Skeletal muscle satellite cell (primary cell): ENCODE data around the gene MATCAP1.

Experiments used
- H3K27me3 ChIP-seq: 2 replicates; pipeline ENCODE4 v1.7.0; 2013; ENCODE audit warnings: low read length; ENCODE audit not compliant: control insufficient read depth, insufficient read depth
- H3K36me3 ChIP-seq: 2 replicates; pipeline ENCODE4 v1.7.0; 2013; ENCODE audit warnings: mild to moderate bottlenecking, control low read depth, low read length; ENCODE audit not compliant: insufficient read depth
- H3K4me1 ChIP-seq: 2 replicates; pipeline ENCODE4 v1.7.0; 2013; ENCODE audit warnings: low read length; ENCODE audit not compliant: control insufficient read depth, insufficient read depth
- H3K4me2 ChIP-seq: 2 replicates; pipeline ENCODE4 v1.7.0; 2013; ENCODE audit warnings: mild to moderate bottlenecking, low read length
- H3K4me3 ChIP-seq: 2 replicates; pipeline ENCODE4 v1.7.0; 2013; ENCODE audit warnings: low read length
- H3K9ac ChIP-seq: 2 replicates; pipeline ENCODE4 v1.7.0; 2013; ENCODE audit warnings: mild to moderate bottlenecking, low read depth, low read length, moderate library complexity
- H3K9me3 ChIP-seq: replicated peaks from 2 replicates; pipeline ENCODE4 v1.7.0; 2013; ENCODE audit warnings: mild to moderate bottlenecking, control low read depth, low read length

The MATCAP1 gene

DNA sequence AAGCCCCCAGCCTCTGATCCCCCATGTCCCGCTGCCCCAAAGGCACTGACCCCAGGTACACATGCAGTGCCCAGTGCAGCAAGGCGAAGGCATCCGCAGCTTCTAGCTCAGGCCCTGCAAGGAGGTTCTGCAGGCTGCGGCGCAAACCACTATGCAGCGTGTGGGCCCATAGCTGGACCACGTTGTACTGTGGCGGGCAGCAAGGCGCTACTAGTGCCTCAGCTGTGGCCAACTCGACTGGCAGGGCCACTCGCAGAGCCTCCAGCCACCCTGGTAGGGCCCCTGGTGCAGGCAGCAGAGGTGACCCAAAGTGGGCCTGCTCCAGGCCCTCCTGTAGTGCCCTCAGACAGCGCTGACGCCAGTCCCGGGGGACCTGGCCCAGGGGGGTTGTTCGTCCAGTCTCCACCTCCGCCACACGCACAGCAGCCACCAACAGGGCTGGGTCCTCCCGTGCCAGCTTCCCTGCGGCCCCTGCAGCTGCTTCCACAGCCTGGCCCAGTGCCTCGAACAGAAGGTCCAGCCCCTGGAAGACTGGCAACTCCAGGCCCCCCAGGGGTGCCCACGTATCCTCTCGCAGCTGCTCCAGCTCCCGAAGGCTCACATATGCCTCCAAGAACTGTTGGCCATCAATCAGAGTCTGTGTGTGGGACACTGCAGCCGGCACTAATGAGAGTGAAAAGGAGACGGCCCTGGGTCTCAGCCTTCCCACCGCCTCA lies 3.6 kb upstream of the MATCAP1 start:
- no peak overlapping the region for H3K4me3 ChIP-seq
- H3K4me2 ChIP-seq, result peak overlapping the region; percentile 70
- no peaks in the 10 kb centered on the region for H3K36me3 ChIP-seq
- H3K27me3 ChIP-seq, result no peaks in the 10 kb centered on the region
- peaks cover 57% of the 10 kb centered on the region for H3K4me1 ChIP-seq
- H3K9ac ChIP-seq, result no peak overlapping the region
- no peaks in the 10 kb centered on the region for H3K9me3 ChIP-seq

DNA sequence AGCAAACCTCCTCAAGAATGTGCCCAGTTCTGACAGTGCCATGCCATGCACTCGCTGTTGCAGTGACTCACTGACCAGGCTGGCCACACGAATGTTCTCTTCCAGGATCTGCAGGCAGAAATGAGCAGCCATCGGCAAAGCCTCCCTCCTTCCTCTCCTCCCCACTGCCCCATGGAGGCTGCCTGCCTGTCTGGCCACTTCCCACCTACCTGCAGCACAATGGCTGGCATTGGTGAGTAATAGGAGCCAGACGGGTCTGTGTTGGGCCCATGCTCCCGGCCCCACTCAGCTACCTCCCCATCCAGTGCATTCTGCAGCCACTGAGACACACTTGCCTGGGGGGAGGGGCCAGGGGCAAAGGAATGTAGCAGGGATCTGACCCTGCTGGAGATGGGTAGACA lies 2.8 kb upstream of the MATCAP1 start:
- Histone ChIP-seq H3K36me3 (no peaks in the 10 kb centered on the region), H3K4me3 (no peak overlapping the region), H3K4me1 (peaks cover 61% of the 10 kb centered on the region), H3K9ac (no peak overlapping the region), H3K27me3 (no peaks in the 10 kb centered on the region), H3K9me3 (no peaks in the 10 kb centered on the region), H3K4me2 (peak overlapping the region; percentile 70)

DNA sequence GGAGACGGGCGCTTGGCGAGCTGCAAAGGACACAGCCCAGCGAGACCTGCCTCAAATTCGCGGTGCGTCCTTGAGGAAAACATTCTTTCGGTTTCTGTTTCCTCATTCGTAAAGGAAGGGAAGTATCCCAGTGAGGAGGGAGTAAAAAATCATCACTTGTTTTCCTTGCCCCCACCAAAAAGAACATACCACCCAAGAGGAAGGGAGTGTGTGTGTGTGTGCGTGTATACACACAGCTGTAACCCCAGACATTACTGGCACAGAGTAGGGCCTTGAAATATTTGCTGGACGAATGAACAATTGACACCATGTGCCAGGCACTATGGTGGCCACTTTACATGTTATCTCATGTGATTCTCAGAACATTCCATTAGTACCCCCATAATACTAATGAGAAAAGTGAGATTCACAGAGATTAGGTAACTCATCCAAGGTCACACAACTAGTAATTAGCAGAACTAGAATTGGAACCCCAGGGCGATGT lies 1.9 kb upstream of the MATCAP1 start:
- Histone ChIP-seq H3K36me3 (peaks cover 3% of the 10 kb centered on the region), H3K27me3 (no peaks in the 10 kb centered on the region), H3K9me3 (no peaks in the 10 kb centered on the region), H3K9ac (no peak overlapping the region), H3K4me3 (peak overlapping the region; percentile 23), H3K4me1 (peaks cover 65% of the 10 kb centered on the region), H3K4me2 (peak overlapping the region; percentile 64)

DNA sequence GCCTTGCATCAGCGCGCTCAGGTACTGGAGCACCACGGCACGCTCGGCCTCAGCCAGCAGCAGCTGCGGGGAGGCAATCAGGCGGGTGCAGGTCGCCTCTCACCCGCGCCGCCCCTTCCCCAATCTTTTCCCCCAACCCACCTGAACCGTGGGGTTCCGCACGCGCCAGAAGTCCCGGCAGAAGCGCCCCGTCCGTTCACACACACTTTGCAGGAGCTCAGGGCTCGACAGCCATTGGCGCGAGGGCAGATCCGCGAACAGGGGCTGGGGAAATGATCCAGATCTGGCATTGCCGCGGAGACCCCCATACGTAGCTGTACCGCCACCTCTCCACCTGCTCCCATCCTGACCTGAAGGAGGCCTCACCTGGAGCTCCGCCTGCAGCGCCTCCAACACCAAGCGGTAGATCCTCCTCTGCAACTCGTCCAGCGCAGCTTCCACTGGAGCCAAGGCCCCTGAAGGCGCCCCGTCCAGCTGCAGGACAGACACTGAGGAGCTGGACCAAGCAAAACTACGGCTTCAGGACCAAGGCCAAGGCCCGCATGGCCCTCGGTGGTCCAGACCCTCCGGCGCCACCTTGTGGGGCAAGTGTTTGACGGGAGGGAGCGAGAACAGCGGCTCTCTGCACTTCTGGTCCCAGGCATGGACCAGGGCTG lies 1.4 kb upstream of the MATCAP1 start:
- Histone ChIP-seq H3K9me3 (no peaks in the 10 kb centered on the region), H3K9ac (no peak overlapping the region), H3K36me3 (peaks cover 3% of the 10 kb centered on the region), H3K4me3 (peak overlapping the region; percentile 23), H3K4me2 (peak overlapping the region; percentile 83), H3K4me1 (peaks cover 59% of the 10 kb centered on the region), H3K27me3 (no peaks in the 10 kb centered on the region)

GRCh38 chr16:67184453-67184994 lies 761 bp upstream of the MATCAP1 start:
- peak overlapping the region; percentile 86 for H3K4me3 ChIP-seq
- no peaks in the 10 kb centered on the region for H3K9me3 ChIP-seq
- H3K4me1 ChIP-seq, result peaks cover 59% of the 10 kb centered on the region
- no peak overlapping the region for H3K9ac ChIP-seq
- H3K36me3 ChIP-seq, result peaks cover 8% of the 10 kb centered on the region
- H3K4me2 ChIP-seq, result peak overlapping the region; percentile 83
- no peaks in the 10 kb centered on the region for H3K27me3 ChIP-seq

DNA sequence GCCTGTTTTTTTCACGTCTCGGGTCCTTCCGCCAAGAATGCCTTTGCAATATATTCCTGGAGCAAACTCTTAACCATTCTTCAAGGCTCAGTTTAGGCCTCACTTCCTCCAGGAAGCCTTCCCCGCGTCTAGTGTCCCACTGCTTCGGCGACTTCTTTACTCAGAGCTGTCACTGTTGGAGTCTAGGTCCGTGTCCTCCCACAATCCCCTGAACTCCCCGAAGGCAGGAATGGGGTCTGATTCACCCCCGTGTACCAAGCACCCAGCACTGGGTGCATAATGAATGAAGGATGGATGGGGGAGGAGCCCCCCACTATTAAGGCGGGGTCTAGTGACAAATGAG lies 508 bp downstream of the MATCAP1 start:
- Histone ChIP-seq H3K4me1 (peaks cover 62% of the 10 kb centered on the region), H3K4me2 (peak overlapping the region; percentile 83), H3K9ac (peak overlapping the region; percentile 90), H3K4me3 (peak overlapping the region; percentile 86), H3K9me3 (no peaks in the 10 kb centered on the region), H3K27me3 (no peaks in the 10 kb centered on the region), H3K36me3 (peaks cover 10% of the 10 kb centered on the region)

DNA sequence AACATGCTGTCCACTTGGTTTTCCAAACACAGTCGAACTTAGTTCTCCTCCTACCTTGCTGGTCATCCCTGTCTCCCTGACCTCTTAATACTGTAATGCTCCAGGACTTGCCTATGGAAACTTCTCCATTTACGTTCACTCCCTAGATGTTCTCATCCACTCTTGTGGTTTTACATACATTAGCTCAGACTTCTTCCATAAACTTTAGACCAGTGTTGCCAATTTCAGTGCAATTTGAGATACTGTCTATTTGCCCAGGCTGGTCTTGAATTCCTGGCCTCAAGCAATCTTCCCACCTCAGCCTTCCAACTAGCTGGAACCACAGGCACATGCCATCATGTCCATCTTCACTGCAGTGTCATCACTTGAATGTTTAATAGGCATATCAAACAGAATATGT lies 1.5 kb downstream of the MATCAP1 start:
- peaks cover 10% of the 10 kb centered on the region for H3K36me3 ChIP-seq
- peak overlapping the region; percentile 86 for H3K4me3 ChIP-seq
- H3K9me3 ChIP-seq, result no peaks in the 10 kb centered on the region
- no peak overlapping the region for H3K9ac ChIP-seq
- H3K4me2 ChIP-seq, result peak overlapping the region; percentile 83
- peaks cover 58% of the 10 kb centered on the region for H3K4me1 ChIP-seq
- H3K27me3 ChIP-seq, result no peaks in the 10 kb centered on the region

- Histone ChIP-seq H3K4me1 (peaks cover 49% of the 10 kb centered on the region), H3K4me3 (peak overlapping the region; percentile 41), H3K36me3 (peaks cover 10% of the 10 kb centered on the region), H3K9ac (no peak overlapping the region), H3K4me2 (peak overlapping the region; percentile 61), H3K27me3 (no peaks in the 10 kb centered on the region), H3K9me3 (no peaks in the 10 kb centered on the region)
These were observed 2.4 kb downstream of the MATCAP1 start for GRCh38 chr16:67181346-67181745.

DNA sequence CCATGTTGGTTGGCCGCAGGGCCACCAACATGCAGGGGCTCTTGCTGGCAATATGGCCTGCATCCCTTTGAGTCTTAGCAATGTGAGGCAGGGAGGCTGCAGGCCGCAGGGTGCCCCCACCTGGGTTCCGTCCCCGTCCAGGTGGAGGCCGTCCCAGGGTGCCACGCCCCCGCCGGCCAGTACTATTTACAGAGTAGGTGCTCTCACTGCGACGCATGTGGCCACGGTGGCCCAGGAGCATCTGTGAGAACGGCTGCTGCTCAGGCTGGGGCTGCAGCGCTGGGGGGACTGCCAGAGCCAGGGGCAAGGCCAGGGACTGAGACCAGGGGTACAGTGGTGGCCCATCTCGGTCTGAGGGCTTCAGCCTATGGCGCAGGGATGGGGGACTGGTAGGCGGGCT lies 3.6 kb downstream of the MATCAP1 start:
- H3K4me3 ChIP-seq, result no peak overlapping the region
- peaks cover 41% of the 10 kb centered on the region for H3K4me1 ChIP-seq
- no peak overlapping the region for H3K9ac ChIP-seq
- H3K9me3 ChIP-seq, result no peaks in the 10 kb centered on the region
- no peak overlapping the region for H3K4me2 ChIP-seq
- H3K36me3 ChIP-seq, result peaks cover 10% of the 10 kb centered on the region
- no peaks in the 10 kb centered on the region for H3K27me3 ChIP-seq

DNA sequence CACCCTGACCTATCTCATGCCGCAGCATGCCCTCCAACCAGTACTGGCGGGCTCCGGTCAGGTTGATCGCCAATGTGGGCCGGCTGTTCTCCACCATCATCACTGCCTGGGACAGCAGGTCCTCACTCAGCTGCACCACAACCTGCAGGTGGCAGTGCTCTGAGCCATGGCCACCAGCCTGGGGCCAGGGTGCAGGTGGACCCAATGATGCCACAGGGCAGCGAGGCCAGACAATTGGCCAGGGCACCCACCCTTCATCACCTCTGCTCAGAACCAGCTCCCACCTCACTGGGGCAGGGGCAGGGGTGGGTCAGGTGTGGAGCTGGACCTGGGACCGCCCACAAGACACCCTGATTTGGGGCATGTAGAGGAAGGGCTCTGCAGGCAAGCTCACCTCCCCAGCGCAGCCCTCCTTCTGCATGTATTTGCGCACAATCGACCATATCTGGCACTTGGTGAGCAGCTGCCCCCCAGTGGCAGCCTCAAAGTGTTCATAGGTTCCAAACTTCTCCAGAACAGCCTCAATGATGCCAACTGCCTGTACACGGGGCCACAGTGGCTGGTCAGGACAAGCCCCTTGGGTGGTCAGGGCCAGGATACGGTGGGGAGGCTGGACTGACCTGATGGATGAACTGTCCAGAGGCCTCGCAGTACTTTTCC lies 4.2 kb downstream of the MATCAP1 start:
- H3K9ac ChIP-seq, result no peak overlapping the region

More for the DNA sequence above, 4.2 kb downstream of the MATCAP1 start:
- Histone ChIP-seq H3K4me3 (no peak overlapping the region), H3K27me3 (no peaks in the 10 kb centered on the region), H3K4me1 (peaks cover 41% of the 10 kb centered on the region), H3K4me2 (no peak overlapping the region), H3K36me3 (peaks cover 10% of the 10 kb centered on the region), H3K9me3 (no peaks in the 10 kb centered on the region)
